Esophagus muscularis mucosa (tissue), 3 donors: ENCODE results near the gene PCNX3.

Source experiments
- CTCF ChIP-seq, 3 experiments: fragments of 200-600 bp in 2 of 3; fragments of 450-650 bp in 1 of 3; sonication (generic) in 2 of 3; IDR thresholded peaks; one replicate each; pipeline ENCODE4 v1.5.1; 2017 to 2019; ENCODE audit warnings: antibody characterized with exemption in 3 of 3, mild to moderate bottlenecking in 2 of 3, moderate library complexity in 1 of 3
- POLR2A ChIP-seq: fragments of 450-650 bp; IDR thresholded peaks from one replicate; pipeline ENCODE4 v1.6.1; 2017; ENCODE audit warnings: antibody characterized with exemption, moderate library complexity, mild to moderate bottlenecking, low read depth
- POLR2AphosphoS5 ChIP-seq, 2 donors: sonication (generic); formaldehyde crosslinking; IDR thresholded peaks; one replicate each; pipeline ENCODE4 v1.6.1; 2017; ENCODE audit warnings: antibody characterized with exemption in 2 of 2

GRCh38 chr11:65579291-65579690 is 36.3 kb upstream of the PCNX3 start:
- TF ChIP-seq CTCF (IDR thresholded peaks at IDR 0.05) (no peak), POLR2A (no peak), POLR2AphosphoS5 (IDR thresholded peaks at IDR 0.05) (no peak)
